ENCODE results near the gene NAA40.

Gene NAA40

GRCh38 chr11:63986932-63987513 lies 48.2 kb downstream of the NAA40 start:
- no peak for DNase-seq (ENCODE audit: low read depth, low spot score)

- no peak for DNase-seq (ENCODE audit: low read depth, low spot score)
These were observed 52.8 kb downstream of the NAA40 start for GRCh38 chr11:63991558-63991957.

- DNase-seq (ENCODE audit: low read depth, low spot score) = no peak
These were observed 54.3 kb downstream of the NAA40 start for GRCh38 chr11:63993100-63993499.

GRCh38 chr11:63993993-63994392 lies 55.2 kb downstream of the NAA40 start:
- DNase-seq (ENCODE audit: low read depth, low spot score) = no peak

- no peak for DNase-seq (ENCODE audit: low read depth, low spot score)
These were observed 57.7 kb downstream of the NAA40 start for GRCh38 chr11:63996512-63996911.

- DNase-seq (ENCODE audit: low read depth, low spot score) = no peak
These were observed 58.4 kb downstream of the NAA40 start for GRCh38 chr11:63997104-63997700.

- no peak for DNase-seq (ENCODE audit: low read depth, low spot score)
These were observed 59.1 kb downstream of the NAA40 start for GRCh38 chr11:63997801-63998337.

GRCh38 chr11:63998558-63999348 lies 60.0 kb downstream of the NAA40 start:
- no peak for DNase-seq (ENCODE audit: low read depth, low spot score)

GRCh38 chr11:63999349-64000025 lies 60.7 kb downstream of the NAA40 start:
- peak; percentile 86 for DNase-seq (ENCODE audit: low read depth, low spot score)

- DNase-seq (ENCODE audit: low read depth, low spot score) = peak; percentile 80
These were observed 61.4 kb downstream of the NAA40 start for GRCh38 chr11:64000026-64000739.

GRCh38 chr11:64000740-64001483 lies 62.1 kb downstream of the NAA40 start:
- DNase-seq (ENCODE audit: low read depth, low spot score) = no peak

GRCh38 chr11:64001484-64002420 lies 63.0 kb downstream of the NAA40 start:
- DNase-seq (ENCODE audit: low read depth, low spot score) = no peak

- no peak for DNase-seq (ENCODE audit: low read depth, low spot score)
These were observed 65.2 kb downstream of the NAA40 start for GRCh38 chr11:64003807-64004589.

GRCh38 chr11:64004590-64004984 lies 65.8 kb downstream of the NAA40 start:
- no peak for DNase-seq (ENCODE audit: low read depth, low spot score)

- no peak for DNase-seq (ENCODE audit: low read depth, low spot score)
These were observed 66.9 kb downstream of the NAA40 start for GRCh38 chr11:64005691-64006090.

GRCh38 chr11:64006398-64006797 lies 67.6 kb downstream of the NAA40 start:
- no peak for DNase-seq (ENCODE audit: low read depth, low spot score)
